Brain microvascular endothelial cell (primary cell): ENCODE data around the gene NUCB2.

ENCODE experiments used
- DNase-seq: peaks from one replicate; pipeline ENCODE4 v3.0.0-alpha.2; 2020
- H3K27ac ChIP-seq: fragments of 250-450 bp; sonication (Bioruptor Pico); 2 replicates; pipeline ENCODE4 v1.5.1; 2020; ENCODE audit warnings: mild to moderate bottlenecking, moderate library complexity
- H3K27me3 ChIP-seq: fragments of 250-450 bp; sonication (Bioruptor Pico); replicated peaks from 2 replicates; pipeline ENCODE4 v1.5.1; 2020; ENCODE audit warnings: mild to moderate bottlenecking
- H3K36me3 ChIP-seq: fragments of 250-450 bp; sonication (Bioruptor Pico); replicated peaks from 2 replicates; pipeline ENCODE4 v1.5.1; 2020; ENCODE audit warnings: mild to moderate bottlenecking
- H3K4me3 ChIP-seq: 2 replicates; pipeline ENCODE4 v1.5.1; 2011; ENCODE audit warnings: low read depth, mild to moderate bottlenecking, control low read depth, low read length, moderate library complexity
- in situ Hi-C: cut with HindIII; loops from 2 replicates; pipeline ENCODE4 v1.10.0; 2017; ENCODE audit warnings: low sequenced_read_pairs, low pct_ligation_motif_present
- TF ChIP-seq, protein P1 (sequence below): IDR thresholded peaks from 2 replicates; pipeline ENCODE4 v1.5.1; 2011; ENCODE audit warnings: low read depth, mild to moderate bottlenecking, moderate library complexity, low read length, control low read depth, inconsistent platforms; ENCODE audit errors: missing control alignments

NUCB2 gene

DNA sequence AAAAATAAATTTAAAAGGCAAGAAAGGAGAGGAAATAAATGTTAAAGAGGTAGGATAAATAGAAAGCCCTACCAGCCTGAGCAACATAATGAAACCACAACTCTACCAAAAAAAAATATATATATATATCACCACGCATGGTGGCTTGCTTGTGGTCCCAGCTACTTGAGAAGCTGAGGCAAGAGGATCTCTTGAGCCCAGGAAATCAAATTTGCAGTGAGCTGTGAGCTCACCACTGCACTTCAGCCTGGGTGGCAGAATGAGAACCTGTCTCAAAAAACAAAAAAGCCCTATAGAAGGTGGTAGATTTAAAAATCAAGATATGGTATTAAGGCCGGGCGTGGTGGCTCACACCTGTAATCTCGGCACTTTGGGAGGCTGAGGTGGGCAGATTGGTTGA is 10.5 kb downstream of the NUCB2 start:
- in situ Hi-C loops = no loop called here
- no peak overlapping the region for H3K27ac ChIP-seq
- H3K27me3 ChIP-seq = no peaks in the 10 kb centered on the region
- no peak for DNase-seq
- H3K36me3 ChIP-seq = peaks cover 4% of the 10 kb centered on the region
- no peak overlapping the region for H3K4me3 ChIP-seq
- TF ChIP-seq, protein P1, sequence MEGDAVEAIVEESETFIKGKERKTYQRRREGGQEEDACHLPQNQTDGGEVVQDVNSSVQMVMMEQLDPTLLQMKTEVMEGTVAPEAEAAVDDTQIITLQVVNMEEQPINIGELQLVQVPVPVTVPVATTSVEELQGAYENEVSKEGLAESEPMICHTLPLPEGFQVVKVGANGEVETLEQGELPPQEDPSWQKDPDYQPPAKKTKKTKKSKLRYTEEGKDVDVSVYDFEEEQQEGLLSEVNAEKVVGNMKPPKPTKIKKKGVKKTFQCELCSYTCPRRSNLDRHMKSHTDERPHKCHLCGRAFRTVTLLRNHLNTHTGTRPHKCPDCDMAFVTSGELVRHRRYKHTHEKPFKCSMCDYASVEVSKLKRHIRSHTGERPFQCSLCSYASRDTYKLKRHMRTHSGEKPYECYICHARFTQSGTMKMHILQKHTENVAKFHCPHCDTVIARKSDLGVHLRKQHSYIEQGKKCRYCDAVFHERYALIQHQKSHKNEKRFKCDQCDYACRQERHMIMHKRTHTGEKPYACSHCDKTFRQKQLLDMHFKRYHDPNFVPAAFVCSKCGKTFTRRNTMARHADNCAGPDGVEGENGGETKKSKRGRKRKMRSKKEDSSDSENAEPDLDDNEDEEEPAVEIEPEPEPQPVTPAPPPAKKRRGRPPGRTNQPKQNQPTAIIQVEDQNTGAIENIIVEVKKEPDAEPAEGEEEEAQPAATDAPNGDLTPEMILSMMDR = no peak

DNA sequence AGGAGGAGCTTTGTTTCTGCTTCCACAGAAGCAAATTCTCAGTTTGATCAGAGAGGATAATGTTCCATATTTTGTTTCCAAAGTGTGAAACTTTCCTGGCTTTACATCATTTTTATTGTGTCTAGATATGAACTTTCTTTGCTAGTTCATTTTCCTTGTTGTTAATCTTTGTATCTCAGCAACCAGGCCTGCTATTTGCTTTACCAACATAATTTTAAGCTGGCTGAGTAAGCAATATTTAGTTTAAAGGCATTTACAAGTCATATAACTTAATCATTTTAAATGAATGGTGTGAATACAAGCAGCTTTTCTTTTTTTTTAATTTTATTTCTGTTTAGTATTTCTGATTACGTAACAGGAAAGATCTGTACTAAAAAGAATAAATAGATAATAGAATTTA is 15.2 kb downstream of the NUCB2 start:
- DNase-seq = no peak
- in situ Hi-C loops = no loop called here
- Histone ChIP-seq H3K27me3 (no peaks in the 10 kb centered on the region), H3K36me3 (no peaks in the 10 kb centered on the region), H3K4me3 (no peak overlapping the region), H3K27ac (no peak overlapping the region)
- TF ChIP-seq, protein P1 = no peak

DNA sequence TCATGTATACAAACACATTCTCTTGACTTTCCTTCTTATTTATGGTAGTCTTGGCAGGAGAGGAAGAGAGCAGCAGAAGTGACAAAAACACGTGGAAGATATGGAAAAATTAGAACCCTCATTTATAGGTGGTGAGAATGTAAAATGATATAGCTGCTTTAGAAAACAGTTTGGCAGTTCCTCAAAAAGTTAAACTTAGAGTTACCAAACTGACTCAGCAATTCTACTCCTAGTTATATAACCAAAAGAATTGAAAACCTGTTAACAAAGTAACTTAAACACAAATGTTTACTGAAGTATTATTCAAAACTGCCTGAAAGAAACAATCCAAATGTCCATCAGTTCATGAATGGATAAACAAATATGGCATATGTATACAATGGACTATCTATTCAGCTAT is 16.8 kb downstream of the NUCB2 start:
- Histone ChIP-seq H3K36me3 (no peaks in the 10 kb centered on the region), H3K27me3 (no peaks in the 10 kb centered on the region), H3K27ac (no peak overlapping the region), H3K4me3 (no peak overlapping the region)
- no peak for DNase-seq
- in situ Hi-C loops = no loop called here
- TF ChIP-seq, protein P1 = no peak

DNA sequence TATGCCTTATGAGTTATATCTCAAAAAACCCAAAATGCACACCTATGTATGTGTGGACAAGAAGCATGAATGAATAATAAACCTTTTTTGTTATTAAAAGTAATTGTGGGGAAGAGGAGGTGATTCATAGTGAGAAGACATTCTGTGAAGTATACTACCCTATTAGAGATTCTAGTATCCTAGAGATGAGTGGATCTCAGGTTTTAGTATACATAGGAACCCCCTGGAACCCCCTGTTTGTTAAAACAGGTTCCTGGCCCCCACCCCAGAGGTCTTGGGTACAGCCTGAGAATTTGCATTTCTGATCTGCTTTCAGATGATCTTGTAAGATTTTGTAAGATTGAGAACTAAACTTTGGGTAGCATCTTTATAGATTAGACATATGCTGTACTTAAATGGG is 17.5 kb downstream of the NUCB2 start:
- DNase-seq = no peak
- H3K4me3 ChIP-seq = no peak overlapping the region
- in situ Hi-C loops = no loop called here
- no peaks in the 10 kb centered on the region for H3K36me3 ChIP-seq
- TF ChIP-seq, protein P1 = no peak
- H3K27me3 ChIP-seq = no peaks in the 10 kb centered on the region
- no peak overlapping the region for H3K27ac ChIP-seq

DNA sequence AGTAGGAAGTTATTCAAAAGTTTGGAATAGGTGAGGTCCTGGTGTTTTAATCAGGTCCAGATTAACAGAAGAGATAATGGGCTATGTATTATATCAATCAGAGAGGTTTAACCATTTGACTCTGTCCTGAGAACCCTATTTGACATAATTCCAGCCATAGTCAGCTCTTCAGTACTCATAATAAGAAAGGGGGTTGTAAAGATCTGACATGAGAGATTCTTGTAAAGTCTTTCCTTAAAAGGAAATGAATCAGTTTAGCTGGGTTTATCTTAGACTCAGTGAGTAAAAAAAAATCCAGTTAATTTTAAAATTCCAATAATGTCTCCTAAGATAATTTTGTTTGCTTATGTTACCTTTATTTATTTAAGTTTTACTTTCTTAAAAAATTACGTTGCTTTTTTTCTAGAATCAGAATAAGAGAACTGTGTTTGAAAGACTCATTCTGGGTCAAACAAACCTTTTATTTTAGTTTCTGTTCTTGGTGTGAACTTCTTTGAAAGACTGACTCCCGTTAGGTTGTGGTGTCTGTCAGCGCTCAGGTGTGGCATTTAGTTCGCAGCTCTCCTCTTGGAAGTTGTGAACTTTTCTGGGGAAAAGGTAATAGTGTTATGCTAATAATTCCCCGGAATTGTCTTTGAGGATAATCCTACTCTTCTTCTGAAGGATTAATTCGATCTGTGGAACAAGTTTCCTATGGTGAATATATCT is 20.5 kb downstream of the NUCB2 start:
- DNase-seq = no peak
- Histone ChIP-seq H3K27ac (no peak overlapping the region), H3K27me3 (no peaks in the 10 kb centered on the region), H3K4me3 (no peak overlapping the region), H3K36me3 (no peaks in the 10 kb centered on the region)
- TF ChIP-seq, protein P1 = no peak
- in situ Hi-C loops = no loop called here

DNA sequence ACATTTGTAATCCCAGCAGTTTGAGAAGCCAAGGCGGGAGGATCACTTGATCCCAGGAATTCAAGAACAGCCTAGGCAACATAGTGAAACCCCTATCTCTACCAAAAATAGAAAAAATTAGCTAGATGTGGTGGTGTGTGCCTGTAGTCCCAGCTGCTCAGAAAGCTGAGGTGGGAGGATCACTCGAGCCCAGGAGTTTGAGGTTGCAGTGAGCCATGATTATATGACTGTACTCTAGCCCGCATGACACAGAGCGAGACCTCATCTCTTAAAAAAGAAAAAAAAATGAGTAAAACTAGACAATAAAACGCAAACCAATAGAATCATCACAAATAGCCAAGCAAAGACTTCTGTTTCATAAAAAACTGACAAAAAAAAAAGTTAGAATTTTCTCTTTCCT is 21.8 kb downstream of the NUCB2 start:
- no peak overlapping the region for H3K4me3 ChIP-seq
- no peaks in the 10 kb centered on the region for H3K27me3 ChIP-seq
- TF ChIP-seq, protein P1 = no peak
- no peak overlapping the region for H3K27ac ChIP-seq
- DNase-seq = no peak
- in situ Hi-C loops = no loop called here
- H3K36me3 ChIP-seq = peaks cover 3% of the 10 kb centered on the region
